ENCODE measurements around the gene PGLYRP4.

The PGLYRP4 gene

DNA sequence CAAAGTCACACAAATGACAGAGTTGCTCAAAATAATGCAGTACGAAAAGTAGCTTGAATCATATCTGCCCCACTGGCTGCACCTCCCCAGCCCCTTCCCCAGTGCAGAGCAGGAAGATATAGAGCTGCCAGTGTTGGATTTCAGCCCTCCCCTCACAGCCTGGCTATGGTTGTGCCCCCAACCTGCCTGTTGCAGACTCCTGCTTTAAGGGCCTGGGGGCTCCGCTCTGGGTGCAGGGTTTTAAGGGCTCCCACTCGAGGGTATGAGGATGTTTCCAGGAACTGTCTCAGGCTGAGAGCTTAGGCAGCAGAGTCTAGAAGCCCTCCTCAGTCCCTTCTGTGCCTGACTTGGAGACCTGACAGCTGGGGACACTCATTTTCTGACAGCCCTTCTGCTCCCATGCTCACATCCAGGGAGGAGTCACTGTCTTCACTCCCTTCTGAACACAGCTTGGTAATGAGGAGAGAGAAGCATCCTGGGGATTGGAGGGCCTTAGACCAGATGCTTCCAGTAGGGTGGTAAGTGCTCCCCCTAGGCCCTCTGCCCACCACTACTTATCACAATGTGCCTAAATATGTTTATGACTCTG is 13.6 kb upstream of the PGLYRP4 start:
- Histone ChIP-seq H3K4me3 (ENCODE audit: low read depth, low read length) (no peak overlapping the region), H3K36me3 (ENCODE audit: control insufficient read depth, insufficient read depth, low read length) (no peaks in the 10 kb centered on the region), H3K27me3 (ENCODE audit: control insufficient read depth, insufficient read depth, low read length) (no peaks in the 10 kb centered on the region), H3K4me1 (ENCODE audit: control insufficient read depth, insufficient read depth, low read length) (no peaks in the 10 kb centered on the region), H3K27ac (ENCODE audit: low read depth, low read length) (no peak overlapping the region), H3K9me3 (ENCODE audit: control insufficient read depth, insufficient read depth, low read length) (no peaks in the 10 kb centered on the region), H3K9ac (ENCODE audit: low read depth, low read length) (no peak overlapping the region)

DNA sequence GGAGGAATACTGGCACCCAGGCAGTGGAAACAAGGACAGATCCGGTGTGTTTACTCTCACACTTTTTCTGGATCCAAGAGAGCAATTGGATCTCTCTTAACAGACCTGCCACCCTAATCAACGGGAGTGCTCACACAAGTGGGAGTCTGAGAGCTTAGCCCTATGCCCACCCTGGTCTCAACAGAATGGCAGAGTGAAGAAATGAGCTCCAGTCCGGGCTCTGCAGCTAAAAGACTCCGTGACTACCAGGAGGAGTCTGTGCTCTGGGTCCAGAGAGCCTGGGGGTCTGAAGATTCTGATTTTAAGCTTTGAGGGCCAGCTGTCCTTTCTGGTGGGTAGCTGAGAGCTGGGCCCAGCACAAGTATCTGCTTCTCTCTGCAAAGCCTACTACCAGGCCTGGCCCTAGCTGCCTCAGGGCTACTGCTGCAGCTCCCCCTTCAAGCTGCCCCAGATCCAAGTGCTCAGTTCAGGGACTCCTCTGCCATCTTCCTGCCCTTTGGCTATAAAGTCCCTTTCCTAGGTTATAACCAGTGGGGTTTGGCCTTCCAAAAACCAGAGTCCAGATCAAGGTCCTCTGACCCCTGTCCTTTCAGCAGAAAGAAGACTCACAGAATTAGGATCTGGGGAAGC is 13.0 kb upstream of the PGLYRP4 start:
- no peaks in the 10 kb centered on the region for H3K27me3 ChIP-seq (ENCODE audit: control insufficient read depth, insufficient read depth, low read length)
- no peak overlapping the region for H3K9ac ChIP-seq (ENCODE audit: low read depth, low read length)
- no peaks in the 10 kb centered on the region for H3K4me1 ChIP-seq (ENCODE audit: control insufficient read depth, insufficient read depth, low read length)
- H3K36me3 ChIP-seq (ENCODE audit: control insufficient read depth, insufficient read depth, low read length), result no peaks in the 10 kb centered on the region
- H3K9me3 ChIP-seq (ENCODE audit: control insufficient read depth, insufficient read depth, low read length), result no peaks in the 10 kb centered on the region
- no peak overlapping the region for H3K4me3 ChIP-seq (ENCODE audit: low read depth, low read length)
- no peak overlapping the region for H3K27ac ChIP-seq (ENCODE audit: low read depth, low read length)

DNA sequence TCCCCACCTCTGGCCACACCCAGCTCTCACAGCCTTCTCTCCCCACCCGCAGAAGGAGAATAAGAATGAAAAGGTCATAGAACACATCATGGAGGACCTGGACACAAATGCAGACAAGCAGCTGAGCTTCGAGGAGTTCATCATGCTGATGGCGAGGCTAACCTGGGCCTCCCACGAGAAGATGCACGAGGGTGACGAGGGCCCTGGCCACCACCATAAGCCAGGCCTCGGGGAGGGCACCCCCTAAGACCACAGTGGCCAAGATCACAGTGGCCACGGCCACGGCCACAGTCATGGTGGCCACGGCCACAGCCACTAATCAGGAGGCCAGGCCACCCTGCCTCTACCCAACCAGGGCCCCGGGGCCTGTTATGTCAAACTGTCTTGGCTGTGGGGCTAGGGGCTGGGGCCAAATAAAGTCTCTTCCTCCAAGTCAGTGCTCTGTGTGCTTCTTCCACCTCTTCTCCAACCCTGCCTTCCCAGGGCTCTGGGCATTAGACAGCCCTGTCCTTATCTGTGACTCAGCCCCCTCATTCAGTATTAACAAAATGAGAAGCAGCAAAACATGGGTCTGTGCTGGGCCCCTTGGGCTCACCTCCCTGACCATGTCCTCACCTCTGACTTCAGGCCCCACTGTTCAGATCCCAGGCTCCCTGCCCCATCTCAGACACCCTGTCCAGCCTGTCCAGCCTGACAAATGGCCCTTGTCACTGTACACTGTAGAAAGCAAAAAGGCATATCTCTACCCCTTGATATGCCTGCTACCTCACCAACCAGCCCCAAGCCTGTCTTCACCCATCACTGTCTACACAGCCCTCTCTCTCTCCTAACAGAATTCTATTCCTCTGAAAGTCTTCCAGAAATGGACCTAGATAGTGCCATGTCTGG is 12.2 kb upstream of the PGLYRP4 start:
- H3K36me3 ChIP-seq (ENCODE audit: control insufficient read depth, insufficient read depth, low read length), result no peaks in the 10 kb centered on the region
- no peak overlapping the region for H3K27ac ChIP-seq (ENCODE audit: low read depth, low read length)
- no peak overlapping the region for H3K4me3 ChIP-seq (ENCODE audit: low read depth, low read length)
- no peaks in the 10 kb centered on the region for H3K4me1 ChIP-seq (ENCODE audit: control insufficient read depth, insufficient read depth, low read length)
- no peaks in the 10 kb centered on the region for H3K9me3 ChIP-seq (ENCODE audit: control insufficient read depth, insufficient read depth, low read length)
- H3K9ac ChIP-seq (ENCODE audit: low read depth, low read length), result no peak overlapping the region
- H3K27me3 ChIP-seq (ENCODE audit: control insufficient read depth, insufficient read depth, low read length), result no peaks in the 10 kb centered on the region

DNA sequence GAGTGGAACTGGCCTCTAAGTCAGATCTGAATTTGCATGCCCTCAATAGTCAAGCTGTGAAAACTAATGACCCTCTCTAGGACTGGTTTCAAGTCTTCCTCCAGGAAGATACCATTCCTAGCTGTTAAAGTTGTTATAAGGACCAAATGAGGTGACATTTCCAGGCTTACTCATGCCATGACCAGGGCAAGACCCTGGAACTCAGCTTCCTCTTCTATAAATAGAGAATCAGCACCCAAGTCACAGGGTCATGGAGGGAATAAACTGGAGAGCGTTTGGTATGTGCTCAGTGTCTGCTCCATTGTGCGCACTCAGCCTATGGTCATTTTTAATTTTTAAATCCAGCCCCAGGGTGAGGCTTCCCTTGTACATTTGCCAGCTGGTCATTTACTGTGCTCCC is 11.5 kb upstream of the PGLYRP4 start:
- Histone ChIP-seq H3K9me3 (ENCODE audit: control insufficient read depth, insufficient read depth, low read length) (no peaks in the 10 kb centered on the region), H3K27me3 (ENCODE audit: control insufficient read depth, insufficient read depth, low read length) (no peaks in the 10 kb centered on the region), H3K4me3 (ENCODE audit: low read depth, low read length) (no peak overlapping the region), H3K9ac (ENCODE audit: low read depth, low read length) (no peak overlapping the region), H3K27ac (ENCODE audit: low read depth, low read length) (no peak overlapping the region), H3K4me1 (ENCODE audit: control insufficient read depth, insufficient read depth, low read length) (no peaks in the 10 kb centered on the region), H3K36me3 (ENCODE audit: control insufficient read depth, insufficient read depth, low read length) (no peaks in the 10 kb centered on the region)

DNA sequence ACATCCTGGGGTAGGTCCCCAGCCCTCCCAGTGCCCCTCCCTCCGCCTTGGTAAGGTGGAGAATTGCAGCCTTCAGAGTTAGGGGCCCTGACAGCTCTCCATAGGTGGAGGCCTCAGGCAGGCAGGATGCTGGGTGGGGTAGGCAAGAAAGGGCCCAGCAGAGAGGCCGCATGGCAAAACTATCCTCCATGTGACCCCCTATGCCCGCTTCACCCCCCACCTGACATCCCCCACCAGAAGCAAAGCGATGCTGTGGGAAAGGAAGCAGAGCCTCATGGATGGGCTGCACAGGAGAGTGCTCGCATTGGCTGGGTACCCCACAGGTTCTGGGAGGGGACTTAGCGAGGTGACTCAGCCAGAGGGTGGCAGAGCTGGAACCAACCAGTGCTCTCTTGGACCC is 10.6 kb upstream of the PGLYRP4 start:
- no peaks in the 10 kb centered on the region for H3K27me3 ChIP-seq (ENCODE audit: control insufficient read depth, insufficient read depth, low read length)
- no peaks in the 10 kb centered on the region for H3K9me3 ChIP-seq (ENCODE audit: control insufficient read depth, insufficient read depth, low read length)
- no peak overlapping the region for H3K4me3 ChIP-seq (ENCODE audit: low read depth, low read length)
- no peaks in the 10 kb centered on the region for H3K36me3 ChIP-seq (ENCODE audit: control insufficient read depth, insufficient read depth, low read length)
- no peak overlapping the region for H3K27ac ChIP-seq (ENCODE audit: low read depth, low read length)
- no peaks in the 10 kb centered on the region for H3K4me1 ChIP-seq (ENCODE audit: control insufficient read depth, insufficient read depth, low read length)
- no peak overlapping the region for H3K9ac ChIP-seq (ENCODE audit: low read depth, low read length)

DNA sequence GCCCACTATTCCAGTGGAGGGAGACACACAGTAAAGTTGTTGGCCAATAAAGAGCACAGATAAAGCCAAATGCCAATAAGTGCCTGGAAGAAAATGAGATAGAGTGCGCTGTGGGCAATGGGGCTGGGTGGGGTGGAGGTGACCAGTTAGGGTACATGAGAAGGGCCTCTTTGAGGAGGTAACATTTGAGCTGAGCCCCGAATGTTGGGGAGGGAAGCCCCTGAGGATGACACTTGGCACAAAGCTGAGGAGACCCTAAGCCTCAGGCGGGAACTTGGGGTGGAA is 10.0 kb upstream of the PGLYRP4 start:
- Histone ChIP-seq H3K27ac (ENCODE audit: low read depth, low read length) (no peak overlapping the region), H3K36me3 (ENCODE audit: control insufficient read depth, insufficient read depth, low read length) (no peaks in the 10 kb centered on the region), H3K4me3 (ENCODE audit: low read depth, low read length) (no peak overlapping the region), H3K9ac (ENCODE audit: low read depth, low read length) (no peak overlapping the region), H3K27me3 (ENCODE audit: control insufficient read depth, insufficient read depth, low read length) (no peaks in the 10 kb centered on the region), H3K4me1 (ENCODE audit: control insufficient read depth, insufficient read depth, low read length) (no peaks in the 10 kb centered on the region), H3K9me3 (ENCODE audit: control insufficient read depth, insufficient read depth, low read length) (no peaks in the 10 kb centered on the region)

DNA sequence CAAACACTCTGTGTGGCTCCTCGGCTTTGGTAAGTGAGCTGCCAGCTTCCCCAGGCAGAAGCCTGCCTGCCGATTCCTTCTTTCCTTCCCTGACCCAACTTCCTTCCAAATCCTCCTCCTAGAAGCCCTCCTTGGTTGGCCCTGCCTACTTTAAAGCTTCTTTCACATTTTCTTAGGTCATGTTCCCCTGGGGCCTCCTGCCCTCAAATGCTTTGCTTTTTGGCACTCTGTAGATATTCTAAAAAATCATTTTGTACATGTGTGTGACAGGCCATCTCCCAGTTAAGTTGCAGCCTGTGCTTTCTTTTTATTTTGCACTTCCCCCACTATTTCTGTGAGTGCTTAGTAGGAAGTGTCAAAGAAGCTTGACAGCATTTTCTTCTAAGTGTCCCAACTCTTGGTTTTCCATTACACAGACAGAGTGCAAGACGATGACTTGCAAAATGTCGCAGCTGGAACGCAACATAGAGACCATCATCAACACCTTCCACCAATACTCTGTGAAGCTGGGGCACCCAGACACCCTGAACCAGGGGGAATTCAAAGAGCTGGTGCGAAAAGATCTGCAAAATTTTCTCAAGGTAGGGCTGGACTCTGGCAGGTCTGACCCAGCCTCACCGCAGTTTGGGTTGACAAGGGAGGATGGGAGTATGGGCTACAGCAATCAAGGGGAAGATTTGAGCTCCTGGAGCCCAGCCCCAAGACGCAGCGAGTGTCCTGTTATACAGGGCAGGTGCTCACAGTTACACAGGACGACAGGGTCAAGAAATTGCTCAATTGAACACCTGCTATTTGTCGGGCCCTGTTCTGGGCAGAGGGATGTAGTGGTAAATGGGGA is 9.4 kb upstream of the PGLYRP4 start, which contains the start of gene S100A9:
TSS of gene S100A9 (plus strand) at position 2 of the 838 bp plus-strand sequence. CDS start at position 432, 430 bp downstream.
- no peak within 1 kb of the TSS for H3K27ac ChIP-seq (ENCODE audit: low read depth, low read length)
- no peak within 1 kb of the TSS for H3K9ac ChIP-seq (ENCODE audit: low read depth, low read length)
- no peaks in the 10 kb centered on the region for H3K4me1 ChIP-seq (ENCODE audit: control insufficient read depth, insufficient read depth, low read length)
- H3K36me3 ChIP-seq (ENCODE audit: control insufficient read depth, insufficient read depth, low read length), result no peaks in the 10 kb centered on the region
- H3K27me3 ChIP-seq (ENCODE audit: control insufficient read depth, insufficient read depth, low read length), result no peaks in the 10 kb centered on the region
- H3K9me3 ChIP-seq (ENCODE audit: control insufficient read depth, insufficient read depth, low read length), result no peaks in the 10 kb centered on the region
- no peak within 1 kb of the TSS for H3K4me3 ChIP-seq (ENCODE audit: low read depth, low read length)

DNA sequence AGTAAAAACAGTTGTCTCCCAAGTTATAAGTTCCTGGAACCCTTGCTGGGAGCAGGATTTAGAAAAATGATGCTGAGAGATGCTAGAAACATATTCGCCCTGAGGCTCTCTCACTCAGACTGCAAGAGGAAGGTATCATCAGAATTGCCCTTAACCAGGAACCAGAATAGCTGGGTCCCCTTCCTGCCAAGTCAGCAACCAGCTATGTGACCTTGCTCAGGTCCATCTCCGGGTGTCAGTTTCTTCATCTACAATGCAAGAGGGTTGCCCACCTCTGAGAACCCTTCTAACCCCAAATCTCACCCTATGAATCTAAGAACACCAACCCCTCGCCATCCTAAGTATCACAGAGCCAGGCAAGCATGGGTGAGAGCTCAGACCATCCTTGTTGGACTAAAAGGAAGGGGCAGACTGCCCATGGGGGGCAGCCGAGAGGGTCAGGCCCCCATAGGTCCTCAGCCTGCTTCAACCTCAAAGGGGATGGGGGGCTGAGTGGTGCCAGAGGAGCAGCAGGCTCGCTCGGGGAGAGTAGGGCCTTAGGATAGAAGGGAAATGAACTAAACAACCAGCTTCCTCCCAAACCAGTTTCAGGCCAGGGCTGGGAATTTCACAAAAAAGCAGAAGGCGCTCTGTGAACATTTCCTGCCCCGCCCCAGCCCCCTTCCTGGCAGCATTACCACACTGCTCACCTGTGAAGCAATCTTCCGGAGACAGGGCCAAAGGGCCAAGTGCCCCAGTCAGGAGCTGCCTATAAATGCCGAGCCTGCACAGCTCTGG is 8.6 kb upstream of the PGLYRP4 start:
- Histone ChIP-seq H3K4me3 (ENCODE audit: low read depth, low read length) (no peak overlapping the region), H3K36me3 (ENCODE audit: control insufficient read depth, insufficient read depth, low read length) (no peaks in the 10 kb centered on the region), H3K9me3 (ENCODE audit: control insufficient read depth, insufficient read depth, low read length) (no peaks in the 10 kb centered on the region), H3K27me3 (ENCODE audit: control insufficient read depth, insufficient read depth, low read length) (no peaks in the 10 kb centered on the region), H3K27ac (ENCODE audit: low read depth, low read length) (no peak overlapping the region), H3K9ac (ENCODE audit: low read depth, low read length) (no peak overlapping the region), H3K4me1 (ENCODE audit: control insufficient read depth, insufficient read depth, low read length) (no peaks in the 10 kb centered on the region)

DNA sequence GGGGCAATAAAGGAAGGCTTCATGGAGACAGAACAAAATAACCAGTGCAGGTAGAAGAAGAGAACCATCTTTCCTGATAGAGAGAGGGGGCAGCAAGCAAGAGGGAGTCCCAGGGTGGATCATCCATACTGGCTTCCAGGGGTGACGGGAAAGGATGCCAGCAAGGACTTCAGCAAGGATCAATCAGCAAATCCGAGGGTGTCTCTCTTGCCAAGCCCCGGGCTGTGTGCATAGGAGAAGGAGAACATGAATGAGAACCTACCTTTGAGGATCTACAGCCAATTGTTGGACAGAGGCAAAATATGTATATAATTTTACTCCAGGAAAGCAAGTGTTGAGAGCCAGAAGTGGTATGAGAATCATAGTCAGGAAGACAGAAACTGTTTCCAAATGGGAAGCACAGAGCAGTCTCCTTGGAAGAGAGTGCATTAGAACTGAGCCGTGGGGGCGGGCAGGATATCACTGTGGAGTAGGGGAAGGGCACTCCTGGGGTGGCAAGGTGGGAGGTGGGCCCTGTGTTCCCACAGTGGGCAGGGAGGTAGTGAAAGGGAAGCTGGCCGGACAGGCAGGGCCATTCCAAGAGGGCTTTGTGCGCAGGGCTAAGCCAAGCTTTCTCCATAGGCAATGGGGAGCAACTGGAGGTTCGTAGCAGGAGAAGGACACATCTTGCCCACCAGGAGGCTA is 7.9 kb upstream of the PGLYRP4 start:
- no peak overlapping the region for H3K9ac ChIP-seq (ENCODE audit: low read depth, low read length)
- no peak overlapping the region for H3K4me3 ChIP-seq (ENCODE audit: low read depth, low read length)
- H3K9me3 ChIP-seq (ENCODE audit: control insufficient read depth, insufficient read depth, low read length), result no peaks in the 10 kb centered on the region
- H3K36me3 ChIP-seq (ENCODE audit: control insufficient read depth, insufficient read depth, low read length), result no peaks in the 10 kb centered on the region
- no peaks in the 10 kb centered on the region for H3K27me3 ChIP-seq (ENCODE audit: control insufficient read depth, insufficient read depth, low read length)
- H3K4me1 ChIP-seq (ENCODE audit: control insufficient read depth, insufficient read depth, low read length), result no peaks in the 10 kb centered on the region
- H3K27ac ChIP-seq (ENCODE audit: low read depth, low read length), result no peak overlapping the region

Measured in HUES48 (cell line).